Osteoblast (primary cell): Measurements from ENCODE around the gene RPS28. TPM values are rescaled to one million over a fixed set of nuclear protein-coding genes. Genes with fewer than 3 reads are reported as not detected.
A peak's percentile ranks its signal among the peaks of the same experiment; 100 is the strongest.
"Not testable (repeated sequence)": the region's sequence is repeated elsewhere in the genome, so short reads cannot be mapped to it uniquely, and the experiment has no call there.

Experiments
- DNase-seq: peaks from one replicate; pipeline ENCODE4 v3.0.0; 2011; ENCODE audit warnings: low spot score, mixed read lengths; ENCODE audit not compliant: insufficient read length; ENCODE audit errors: missing footprints
- H2AFZ ChIP-seq: 2 replicates; pipeline ENCODE4 v1.6.0; 2011; ENCODE audit warnings: mild to moderate bottlenecking, low read length
- H3K27ac ChIP-seq: 2 replicates; pipeline ENCODE4 v1.5.1; 2011; ENCODE audit warnings: mild to moderate bottlenecking, low read depth, low read length, moderate library complexity
- H3K27me3 ChIP-seq: 2 replicates; pipeline ENCODE4 v1.6.0; 2012; ENCODE audit warnings: mild to moderate bottlenecking, control low read depth, inconsistent platforms, low read length, moderate library complexity; ENCODE audit not compliant: insufficient read depth
- H3K36me3 ChIP-seq: 2 replicates; pipeline ENCODE4 v1.5.1; 2011; ENCODE audit warnings: mild to moderate bottlenecking, low read length, control low read depth, moderate library complexity; ENCODE audit not compliant: insufficient read depth
- H3K4me1 ChIP-seq: 2 replicates; pipeline ENCODE4 v1.5.1; 2011; ENCODE audit warnings: mild to moderate bottlenecking, low read length, control low read depth, moderate library complexity; ENCODE audit not compliant: insufficient read depth
- H3K4me2 ChIP-seq: 2 replicates; pipeline ENCODE4 v1.6.0; 2011; ENCODE audit warnings: mild to moderate bottlenecking, low read length; ENCODE audit not compliant: insufficient read depth
- H3K4me3 ChIP-seq: fragments of 200-600 bp; sonication (generic); 3 replicates; pipeline ENCODE4 v1.5.1; 2012; ENCODE audit warnings: mild to moderate bottlenecking, low read length, inconsistent platforms; ENCODE audit not compliant: insufficient read depth
- H3K79me2 ChIP-seq: 2 replicates; pipeline ENCODE4 v1.6.0; 2012; ENCODE audit warnings: mild to moderate bottlenecking, low read length, control low read depth, inconsistent platforms; ENCODE audit not compliant: insufficient read depth
- H3K9me3 ChIP-seq: 2 replicates; pipeline ENCODE4 v1.5.1; 2011; ENCODE audit warnings: low read depth, low read length, control low read depth
- H4K20me1 ChIP-seq: 2 replicates; pipeline ENCODE4 v1.6.0; 2012; ENCODE audit warnings: mild to moderate bottlenecking, low read length, control low read depth; ENCODE audit not compliant: insufficient read depth
- total RNA-seq: library from RNA; depleted of rRNA; stranded (reverse); fragments of >200 nt; gene quantifications from 2 replicates; pipeline ENCODE4 v1.2.3, GENCODE V29; 2012
- TF ChIP-seq, protein P1 (sequence below): IDR thresholded peaks from 2 replicates; pipeline ENCODE4 v1.5.1; 2011; ENCODE audit warnings: mild to moderate bottlenecking, low read depth, low read length, moderate library complexity; ENCODE audit errors: extremely low read depth

RPS28 gene
- total RNA-seq, 1 donor: 177 TPM

DNA sequence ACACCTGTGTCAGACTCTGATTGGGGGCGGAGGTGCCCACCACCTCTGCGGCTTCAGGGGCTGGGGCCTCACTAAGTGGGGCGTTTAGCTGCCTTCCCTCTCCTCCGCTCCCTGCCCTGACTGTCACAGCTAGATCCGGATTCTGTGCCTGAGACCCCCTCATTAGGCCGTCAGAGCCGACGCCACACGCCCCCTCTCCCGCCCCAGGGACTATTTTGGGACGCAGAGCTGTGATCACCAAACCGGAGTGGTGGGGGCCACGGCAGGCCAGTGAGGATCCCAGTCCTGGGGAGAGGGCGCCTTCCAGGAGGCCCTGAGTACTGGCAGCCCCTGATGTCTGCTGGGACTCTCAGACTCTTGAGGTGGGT lies 21.0 kb downstream of the RPS28 start:
- Histone ChIP-seq H2AFZ (no peak overlapping the region), H3K36me3 (no peaks in the 10 kb centered on the region), H3K27ac (no peak overlapping the region), H3K4me2 (no peak overlapping the region), H3K4me1 (no peaks in the 10 kb centered on the region), H3K9me3 (no peaks in the 10 kb centered on the region), H3K79me2 (no peaks in the 10 kb centered on the region), H3K4me3 (no peak overlapping the region), H4K20me1 (no peaks in the 10 kb centered on the region), H3K27me3 (peaks cover 33% of the 10 kb centered on the region)
- TF ChIP-seq, protein P1, sequence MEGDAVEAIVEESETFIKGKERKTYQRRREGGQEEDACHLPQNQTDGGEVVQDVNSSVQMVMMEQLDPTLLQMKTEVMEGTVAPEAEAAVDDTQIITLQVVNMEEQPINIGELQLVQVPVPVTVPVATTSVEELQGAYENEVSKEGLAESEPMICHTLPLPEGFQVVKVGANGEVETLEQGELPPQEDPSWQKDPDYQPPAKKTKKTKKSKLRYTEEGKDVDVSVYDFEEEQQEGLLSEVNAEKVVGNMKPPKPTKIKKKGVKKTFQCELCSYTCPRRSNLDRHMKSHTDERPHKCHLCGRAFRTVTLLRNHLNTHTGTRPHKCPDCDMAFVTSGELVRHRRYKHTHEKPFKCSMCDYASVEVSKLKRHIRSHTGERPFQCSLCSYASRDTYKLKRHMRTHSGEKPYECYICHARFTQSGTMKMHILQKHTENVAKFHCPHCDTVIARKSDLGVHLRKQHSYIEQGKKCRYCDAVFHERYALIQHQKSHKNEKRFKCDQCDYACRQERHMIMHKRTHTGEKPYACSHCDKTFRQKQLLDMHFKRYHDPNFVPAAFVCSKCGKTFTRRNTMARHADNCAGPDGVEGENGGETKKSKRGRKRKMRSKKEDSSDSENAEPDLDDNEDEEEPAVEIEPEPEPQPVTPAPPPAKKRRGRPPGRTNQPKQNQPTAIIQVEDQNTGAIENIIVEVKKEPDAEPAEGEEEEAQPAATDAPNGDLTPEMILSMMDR: no peak
- DNase-seq: no peak

DNA sequence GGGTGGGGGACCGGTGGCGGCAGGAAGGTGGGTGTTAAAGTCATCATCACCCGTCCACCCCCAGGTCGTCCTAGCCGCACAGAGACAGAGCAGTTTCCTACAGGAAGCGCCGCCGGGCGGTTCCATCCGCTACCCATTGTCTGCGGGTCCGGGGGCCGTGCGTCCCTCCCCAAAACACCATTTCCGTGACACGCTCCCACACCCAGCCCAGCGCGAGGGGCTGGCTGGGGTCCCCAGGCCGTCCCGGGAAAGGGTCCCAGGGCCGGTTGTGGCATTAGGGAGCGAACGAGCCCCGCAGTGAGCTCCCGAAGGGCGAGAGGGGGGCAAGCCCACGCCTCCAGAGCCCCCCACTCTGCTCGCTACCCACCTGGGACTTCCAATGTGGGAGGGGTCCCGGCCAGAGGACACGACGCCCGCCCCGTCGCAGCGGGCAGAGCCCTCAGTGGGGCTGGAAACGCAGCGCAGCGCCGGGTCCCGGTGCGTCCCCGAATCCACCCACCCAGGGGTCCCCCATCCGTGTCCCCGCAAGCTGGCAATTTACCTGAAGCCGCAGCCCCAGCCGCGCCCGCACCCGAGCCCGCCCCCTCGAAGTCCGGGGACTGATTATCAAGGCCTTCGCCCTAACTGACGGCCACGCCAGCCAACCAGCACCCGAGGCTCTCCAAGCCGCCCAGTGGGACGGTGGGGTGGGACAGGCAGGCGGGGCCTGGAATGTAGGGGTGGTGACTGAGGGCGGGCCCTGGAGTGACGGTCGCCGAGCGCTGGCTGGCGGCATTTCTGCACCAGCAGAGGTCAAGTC lies 21.6 kb downstream of the RPS28 start, which contains the start of gene KANK3:
Gene KANK3, minus strand, starts transcription at position 579 of the 799 bp plus-strand sequence. CDS start 5,434 bp downstream, outside the sequence.
- peak; percentile 99 for DNase-seq
- Histone ChIP-seq H4K20me1 (no peaks in the 10 kb centered on the region), H3K79me2 (no peaks in the 10 kb centered on the region), H2AFZ (no peak within 1 kb of the TSS), H3K4me1 (peaks cover 5% of the 10 kb centered on the region), H3K27ac (no peak within 1 kb of the TSS), H3K9me3 (no peaks in the 10 kb centered on the region), H3K4me2 (peak within 1 kb of the TSS; percentile 43), H3K36me3 (no peaks in the 10 kb centered on the region), H3K27me3 (peaks cover 33% of the 10 kb centered on the region), H3K4me3 (peak within 1 kb of the TSS; percentile 43)
- TF ChIP-seq, protein P1: no peak

- peak overlapping the region; percentile 43 for H3K4me3 ChIP-seq
Observed at GRCh38 chr19:8343483-8343844, 22.2 kb downstream of the RPS28 start.

DNA sequence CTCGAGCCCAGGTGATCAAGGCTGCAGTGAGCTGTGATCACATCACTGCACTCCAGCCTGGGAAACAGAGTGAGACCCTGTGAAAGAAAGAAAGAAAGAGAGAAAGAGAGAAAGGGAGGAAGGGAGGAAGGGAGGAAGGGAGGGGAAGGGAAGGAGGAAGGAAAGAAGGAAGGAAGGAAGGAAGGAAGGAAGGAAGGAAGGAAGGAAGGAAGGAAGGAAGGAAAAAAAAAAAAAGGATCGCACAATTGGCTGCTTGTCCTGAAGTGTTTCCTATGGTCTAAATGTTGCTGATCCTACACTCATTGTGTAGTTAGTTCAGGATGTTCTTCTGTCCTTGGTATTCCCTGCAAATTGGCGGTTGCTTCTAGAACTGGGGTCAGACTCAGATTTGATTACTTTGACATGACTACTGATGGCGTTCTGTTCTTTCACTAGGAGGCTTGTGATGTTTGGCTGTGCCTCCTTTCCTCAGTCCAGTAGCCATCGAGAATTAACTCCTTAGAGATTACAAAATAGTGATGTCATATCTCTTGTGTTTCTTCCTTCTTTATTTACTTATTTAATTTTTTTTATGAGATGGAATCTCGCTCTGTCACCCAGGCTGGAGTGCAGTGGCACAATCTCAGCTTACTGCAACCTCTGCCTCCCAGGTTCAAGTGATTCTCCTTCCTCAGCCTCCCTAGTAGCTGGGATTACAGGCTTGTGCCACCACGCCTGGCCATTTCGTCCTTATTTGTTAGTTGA lies 28.5 kb downstream of the RPS28 start:
- H2AFZ ChIP-seq, H4K20me1 ChIP-seq, H3K4me3 ChIP-seq, H3K36me3 ChIP-seq, H3K79me2 ChIP-seq, H3K27ac ChIP-seq, H3K9me3 ChIP-seq, H3K4me2 ChIP-seq, H3K27me3 ChIP-seq, DNase-seq: not testable (repeated sequence)
- H3K4me1 ChIP-seq: peaks cover 22% of the 10 kb centered on the region

More at GRCh38 chr19:8343483-8343844, 22.2 kb downstream of the RPS28 start:
- Histone ChIP-seq H3K4me2 (peak overlapping the region; percentile 43), H3K9me3 (no peaks in the 10 kb centered on the region), H3K79me2 (no peaks in the 10 kb centered on the region), H3K27ac (no peak overlapping the region), H4K20me1 (no peaks in the 10 kb centered on the region), H3K4me1 (peaks cover 7% of the 10 kb centered on the region), H2AFZ (no peak overlapping the region), H3K36me3 (no peaks in the 10 kb centered on the region), H3K27me3 (peaks cover 33% of the 10 kb centered on the region)
- TF ChIP-seq, protein P1: no peak
- peak; percentile 25 for DNase-seq
